Right lobe of liver (tissue), 6 donors: Measurements from ENCODE around the gene FBXL19. TPM values are rescaled to one million over a fixed set of nuclear protein-coding genes. Genes with fewer than 3 reads are reported as not detected.

ENCODE experiments used
- ATAC-seq, 4 donors: fragments of 200-7000 bp; cut with Tn5 transposase; one replicate each; pipeline ENCODE4 v1.9.1; 2020; ENCODE audit warnings: mild to moderate bottlenecking in 4 of 4, moderate library complexity in 4 of 4
- DNase-seq, 3 donors: peaks; one replicate each; pipeline ENCODE4 v3.0.0-alpha.2; 2020
- H3K27ac ChIP-seq, 3 donors: fragments of 200-600 bp; one replicate each; pipeline ENCODE4 v1.8.0; 2022
- H3K27me3 ChIP-seq, 2 donors: fragments of 200-600 bp; one replicate each; pipeline ENCODE4 v1.8.0; 2022
- H3K36me3 ChIP-seq, 4 donors: fragments of 200-600 bp; sonication (generic) in 1 of 4; one replicate each; pipeline versions ENCODE4 v1.5.1 to v1.8.0; 2017 to 2022; ENCODE audit warnings: control low read depth in 1 of 4
- H3K4me1 ChIP-seq, 4 donors: fragments of 200-600 bp; sonication (generic) in 1 of 4; one replicate each; pipeline versions ENCODE4 v1.5.1 to v1.8.0; 2017 to 2022; ENCODE audit warnings: control low read depth in 1 of 4
- H3K4me3 ChIP-seq, 3 donors: fragments of 200-600 bp; one replicate each; pipeline ENCODE4 v1.8.0; 2022
- H3K9me3 ChIP-seq, 4 donors: fragments of 200-600 bp; sonication (generic) in 1 of 4; one replicate each; pipeline versions ENCODE4 v1.5.1 to v1.8.0; 2017 to 2022; ENCODE audit warnings: control low read depth in 1 of 4
- CTCF ChIP-seq, 4 donors: fragments of 200-600 bp in 3 of 4; fragments of 450-650 bp in 1 of 4; IDR thresholded peaks; one replicate each; pipeline versions ENCODE4 v1.5.1 to v1.8.0; 2016 to 2022; ENCODE audit warnings: antibody characterized with exemption in 4 of 4, mild to moderate bottlenecking in 2 of 4
- POLR2A ChIP-seq: fragments of 450-650 bp; IDR thresholded peaks from one replicate; pipeline ENCODE4 v1.6.1; 2017; ENCODE audit warnings: antibody characterized with exemption, mild to moderate bottlenecking
- WGBS: methylation state at CpG from one replicate; pipeline ENCODE4 v1.1.6; 2018; ENCODE audit warnings: low coverage, low lambda C conversion rate; ENCODE audit not compliant: insufficient coverage; ENCODE audit errors: missing lambda C conversion rate; 5-methylcytosine and 5-hydroxymethylcytosine counted together
- intact Hi-C, 2 donors: fragments of 100-400 bp; cut with DNase I; formaldehyde crosslinking; loops; one replicate each; pipeline versions ENCODE4 v1.11.2 to v1.14.1; 2022
- total RNA-seq, 6 experiments: library from RNA; depleted of rRNA in 2 of 6; stranded (reverse); fragments of >200 nt in 2 of 6; fragmentation: NEBNext Ultra II Directional in 3 of 6; extraction: Animal tissue kit (Norgen Biotek cat#: 25700) in 3 of 6; gene quantifications; one replicate each; pipeline versions ENCODE4 v1.1.0 to v1.2.4, GENCODE V29; 2016 to 2023
- donor health status: DM: no; HTN: yes; CAD: no.
- donor health status: DM: no; HTN: no; CAD: no.
- donor health status: DM: no; HTN: no; CAD: no.
- donor health status: DM: no; HTN: yes; CAD: no.
- donor health status: DM: no; HTN: yes; CAD: no.

The FBXL19 gene
- total RNA-seq, 6 experiments from 2014 or later = 2.8 to 8.0 (median 3.4) TPM

GRCh38 chr16:30957456-30958174 is 34.2 kb downstream of the FBXL19 start, which contains the start of gene SETD1A:
Gene SETD1A (plus strand): TSS chr16:30957754. CDS start chr16:30958732, 978 bp downstream.
- DNase-seq (peak; percentile 97 to 98 (median 98)), ATAC-seq (peak; percentile 89 to 91 (median 90))
- Histone ChIP-seq H3K4me1 (peaks cover 0 to 51% (median 18%) of the 10 kb centered on the region in 4 donors), H3K27me3 (no peaks in the 10 kb centered on the region), H3K27ac (peak within 1 kb of the TSS; percentile 94 to 99 (median 98)), H3K4me3 (peak within 1 kb of the TSS; percentile 64 to 87 (median 84)), H3K36me3 (peaks cover 0 to 35% (median 18%) of the 10 kb centered on the region in 4 donors), H3K9me3 (no peaks in the 10 kb centered on the region)
- TF ChIP-seq CTCF (IDR thresholded peaks at IDR 0.05) (no peak), POLR2A (peak; percentile 58)
- intact Hi-C loops = no loop called here
- WGBS = 0% methylated on average over 6 of the region's 85 CpGs

GRCh38 chr16:30958175-30959079 is 35.1 kb downstream of the FBXL19 start:
- 5% methylated on average over 16 of the region's 55 CpGs for WGBS

GRCh38 chr16:30961384-30961783 is 38.0 kb downstream of the FBXL19 start:
- TF ChIP-seq POLR2A = no peak
- TF ChIP-seq CTCF (IDR thresholded peaks at IDR 0.05) = no peak
- peaks cover 0 to 69% (median 38%) of the 10 kb centered on the region in 4 donors for H3K36me3 ChIP-seq
- H3K27ac ChIP-seq = no peak overlapping the region
- intact Hi-C loops = no loop called here
- ATAC-seq = no peak
- peaks cover 0 to 17% (median 4%) of the 10 kb centered on the region in 4 donors for H3K4me1 ChIP-seq
- H3K9me3 ChIP-seq = no peaks in the 10 kb centered on the region
- H3K27me3 ChIP-seq = no peaks in the 10 kb centered on the region
- 90% methylated on average over 3 of the region's 11 CpGs for WGBS
- no peak for DNase-seq
- H3K4me3 ChIP-seq = no peak overlapping the region

More at GRCh38 chr16:30958175-30959079, 35.1 kb downstream of the FBXL19 start:
- no peak for DNase-seq
- peaks cover 0 to 43% (median 21%) of the 10 kb centered on the region in 4 donors for H3K36me3 ChIP-seq
- intact Hi-C loops = no loop called here
- H3K4me1 ChIP-seq = peaks cover 0 to 43% (median 14%) of the 10 kb centered on the region in 4 donors
- H3K27me3 ChIP-seq = no peaks in the 10 kb centered on the region
- peak overlapping the region; percentile 64 to 87 (median 84) for H3K4me3 ChIP-seq
- peak; percentile 5 to 17 (median 7) for ATAC-seq
- peak overlapping the region in 2 of 3 donors; percentile 98 to 99 for H3K27ac ChIP-seq
- TF ChIP-seq CTCF (IDR thresholded peaks at IDR 0.05) (no peak), POLR2A (no peak)
- no peaks in the 10 kb centered on the region for H3K9me3 ChIP-seq

GRCh38 chr16:30963925-30964511 is 40.6 kb downstream of the FBXL19 start:
- peaks cover 0 to 5% (median under 1%) of the 10 kb centered on the region in 4 donors for H3K4me1 ChIP-seq
- no peaks in the 10 kb centered on the region for H3K9me3 ChIP-seq
- 91% methylated on average over 9 of the region's 18 CpGs for WGBS
- H3K27me3 ChIP-seq = no peaks in the 10 kb centered on the region
- DNase-seq (no peak), ATAC-seq (no peak)
- no peak for TF ChIP-seq POLR2A
- no peak for TF ChIP-seq CTCF (IDR thresholded peaks at IDR 0.05)
- no peak overlapping the region for H3K27ac ChIP-seq
- peaks cover 0 to 91% (median 52%) of the 10 kb centered on the region in 4 donors for H3K36me3 ChIP-seq
- intact Hi-C loops = no loop called here
- no peak overlapping the region for H3K4me3 ChIP-seq
